Measurements from ENCODE around the gene LY9. TPM values are rescaled to one million over a fixed set of nuclear protein-coding genes. Genes with fewer than 3 reads are reported as not detected.

Gene LY9
- total RNA-seq, 2 donors from 2014 or later: 0.46 to 1.7 TPM

GRCh38 chr1:160806109-160806665, 10.2 kb downstream of the LY9 start:
- H3K4me3 ChIP-seq: no peak overlapping the region
- DNase-seq (ENCODE audit: low spot score): no peak
- TF ChIP-seq POLR2AphosphoS5 (IDR thresholded peaks at IDR 0.05) (no peak), POLR2A (IDR thresholded peaks at IDR 0.05) (no peak)
- TF ChIP-seq, protein P1, sequence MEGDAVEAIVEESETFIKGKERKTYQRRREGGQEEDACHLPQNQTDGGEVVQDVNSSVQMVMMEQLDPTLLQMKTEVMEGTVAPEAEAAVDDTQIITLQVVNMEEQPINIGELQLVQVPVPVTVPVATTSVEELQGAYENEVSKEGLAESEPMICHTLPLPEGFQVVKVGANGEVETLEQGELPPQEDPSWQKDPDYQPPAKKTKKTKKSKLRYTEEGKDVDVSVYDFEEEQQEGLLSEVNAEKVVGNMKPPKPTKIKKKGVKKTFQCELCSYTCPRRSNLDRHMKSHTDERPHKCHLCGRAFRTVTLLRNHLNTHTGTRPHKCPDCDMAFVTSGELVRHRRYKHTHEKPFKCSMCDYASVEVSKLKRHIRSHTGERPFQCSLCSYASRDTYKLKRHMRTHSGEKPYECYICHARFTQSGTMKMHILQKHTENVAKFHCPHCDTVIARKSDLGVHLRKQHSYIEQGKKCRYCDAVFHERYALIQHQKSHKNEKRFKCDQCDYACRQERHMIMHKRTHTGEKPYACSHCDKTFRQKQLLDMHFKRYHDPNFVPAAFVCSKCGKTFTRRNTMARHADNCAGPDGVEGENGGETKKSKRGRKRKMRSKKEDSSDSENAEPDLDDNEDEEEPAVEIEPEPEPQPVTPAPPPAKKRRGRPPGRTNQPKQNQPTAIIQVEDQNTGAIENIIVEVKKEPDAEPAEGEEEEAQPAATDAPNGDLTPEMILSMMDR (IDR thresholded peaks at IDR 0.05): no peak
- no peaks in the 10 kb centered on the region for H3K9me3 ChIP-seq
- no peaks in the 10 kb centered on the region for H3K36me3 ChIP-seq
- no peaks in the 10 kb centered on the region for H3K27me3 ChIP-seq (replicated peaks; ENCODE audit: insufficient read depth)
- H3K27ac ChIP-seq: no peak overlapping the region
- no peaks in the 10 kb centered on the region for H3K4me1 ChIP-seq (replicated peaks)
- WGBS: 72% methylated on average over 1 of the region's 1 CpG
- intact Hi-C loops (cut with DNase I): no loop called here

DNA sequence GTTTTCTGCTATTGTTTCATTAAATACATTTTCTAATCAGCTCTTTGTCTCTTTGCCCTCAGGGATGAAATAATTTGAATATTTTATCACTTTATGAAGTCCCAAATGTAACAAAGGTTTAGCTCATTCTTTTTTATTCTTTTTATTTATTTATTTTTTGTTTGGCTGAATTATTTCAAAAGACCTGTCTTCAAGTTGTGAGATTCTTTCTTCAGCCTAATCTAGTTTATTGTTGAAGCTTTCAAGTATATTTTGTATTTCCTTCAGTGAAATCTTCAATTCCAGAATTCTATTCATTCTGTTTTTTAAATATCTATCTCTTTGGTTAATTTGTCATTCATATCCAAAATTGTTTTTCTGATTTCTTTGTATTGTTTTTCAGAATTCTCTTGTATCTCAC, 10.8 kb downstream of the LY9 start:
- intact Hi-C loops (cut with DNase I): no loop called here
- no peaks in the 10 kb centered on the region for H3K9me3 ChIP-seq
- H3K36me3 ChIP-seq: no peaks in the 10 kb centered on the region
- H3K27ac ChIP-seq: no peak overlapping the region
- no peak overlapping the region for H3K4me3 ChIP-seq
- H3K4me1 ChIP-seq (replicated peaks): no peaks in the 10 kb centered on the region
- DNase-seq (ENCODE audit: low spot score): no peak
- TF ChIP-seq, protein P1 (IDR thresholded peaks at IDR 0.05): no peak
- H3K27me3 ChIP-seq (replicated peaks; ENCODE audit: insufficient read depth): no peaks in the 10 kb centered on the region

DNA sequence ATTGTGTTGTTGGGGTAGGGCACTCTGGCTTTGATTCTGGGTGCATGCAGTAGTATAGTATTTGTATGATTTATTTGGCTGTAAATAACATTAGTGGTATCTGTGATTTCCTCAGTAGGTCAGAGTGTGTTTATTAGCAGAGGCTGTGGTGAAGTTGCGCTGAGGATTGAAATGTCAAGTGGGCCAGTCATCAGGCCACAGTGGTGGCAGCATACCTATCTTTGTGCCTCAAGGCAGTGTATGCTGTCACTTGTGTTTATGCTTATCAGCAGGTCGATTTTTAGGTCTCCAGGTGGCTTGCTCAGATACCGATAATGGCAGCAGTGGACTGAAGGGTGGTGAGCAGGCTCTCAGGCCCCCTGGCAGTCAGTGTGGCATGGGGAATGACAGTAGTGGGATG, 11.3 kb downstream of the LY9 start:
- DNase-seq (ENCODE audit: low spot score): no peak
- whole genome bisulfite sequencing: 91% methylated on average over 3 of the region's 3 CpGs
- Histone ChIP-seq H3K4me1 (replicated peaks) (no peaks in the 10 kb centered on the region), H3K36me3 (no peaks in the 10 kb centered on the region), H3K27ac (no peak overlapping the region), H3K9me3 (no peaks in the 10 kb centered on the region), H3K4me3 (no peak overlapping the region), H3K27me3 (replicated peaks; ENCODE audit: insufficient read depth) (no peaks in the 10 kb centered on the region)
- intact Hi-C loops (cut with DNase I): no loop called here
- TF ChIP-seq POLR2AphosphoS5 (IDR thresholded peaks at IDR 0.05) (no peak), POLR2A (IDR thresholded peaks at IDR 0.05) (no peak)
- TF ChIP-seq, protein P1 (IDR thresholded peaks at IDR 0.05): no peak

- Histone ChIP-seq H3K27ac (no peak overlapping the region), H3K36me3 (no peaks in the 10 kb centered on the region), H3K4me1 (replicated peaks) (no peaks in the 10 kb centered on the region), H3K4me3 (no peak overlapping the region), H3K9me3 (no peaks in the 10 kb centered on the region), H3K27me3 (replicated peaks; ENCODE audit: insufficient read depth) (no peaks in the 10 kb centered on the region)
- no peak for TF ChIP-seq POLR2AphosphoS5 (IDR thresholded peaks at IDR 0.05)
- TF ChIP-seq, protein P1 (IDR thresholded peaks at IDR 0.05): no peak
- TF ChIP-seq POLR2A (IDR thresholded peaks at IDR 0.05): no peak
- intact Hi-C loops (cut with DNase I): no loop called here
- DNase-seq (ENCODE audit: low spot score): no peak
- WGBS: 100% methylated on average over 2 of the region's 2 CpGs
Measured at GRCh38 chr1:160807738-160808137, 11.8 kb downstream of the LY9 start.

- H3K27me3 ChIP-seq (replicated peaks; ENCODE audit: insufficient read depth): no peaks in the 10 kb centered on the region
- no peaks in the 10 kb centered on the region for H3K9me3 ChIP-seq
- no peaks in the 10 kb centered on the region for H3K36me3 ChIP-seq
- no peak overlapping the region for H3K4me3 ChIP-seq
- WGBS: 92% methylated on average over 3 of the region's 3 CpGs
- no peaks in the 10 kb centered on the region for H3K4me1 ChIP-seq (replicated peaks)
- intact Hi-C loops (cut with DNase I): no loop called here
- TF ChIP-seq, protein P1 (IDR thresholded peaks at IDR 0.05): no peak
- TF ChIP-seq POLR2AphosphoS5 (IDR thresholded peaks at IDR 0.05) (no peak), POLR2A (IDR thresholded peaks at IDR 0.05) (no peak)
- H3K27ac ChIP-seq: no peak overlapping the region
- no peak for DNase-seq (ENCODE audit: low spot score)
Measured at GRCh38 chr1:160808289-160808688, 12.3 kb downstream of the LY9 start.

Data from prostate gland (tissue), 2 donors.